ENCODE results near the gene LRRC4C.

DNA sequence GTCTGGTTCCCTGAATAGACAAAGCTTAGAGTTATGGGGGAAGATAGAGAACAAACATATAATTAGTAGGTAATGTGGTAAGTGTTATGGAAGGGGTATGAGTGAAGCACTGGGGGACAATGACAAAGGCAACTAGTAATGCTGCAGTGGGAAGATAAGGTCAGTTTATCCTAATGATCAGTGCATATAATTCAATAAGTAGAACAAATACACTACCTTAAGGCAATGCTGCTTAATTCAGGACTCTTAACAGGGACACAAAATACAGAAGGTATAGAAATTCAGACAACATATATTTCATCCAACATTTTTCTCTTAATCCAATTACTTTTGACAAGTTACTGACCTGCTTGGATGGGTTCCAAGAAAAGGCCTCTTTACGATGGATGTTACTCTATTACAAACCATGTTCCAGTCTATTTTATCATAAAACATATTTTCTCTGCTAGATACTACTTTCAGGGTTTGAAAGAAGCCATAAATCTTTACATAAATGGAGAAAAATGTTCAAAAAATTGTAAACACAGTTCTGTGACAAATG is 1186.2 kb downstream of the LRRC4C start:
- TF ChIP-seq KAT7 (CRISPR knock-in tag; IDR thresholded peaks at IDR 0.05; ENCODE audit: borderline replicate concordance) (no peak), MXD4 (CRISPR knock-in tag; IDR thresholded peaks at IDR 0.05; ENCODE audit: borderline replicate concordance) (no peak), ZNF121 (CRISPR knock-in tag; IDR thresholded peaks at IDR 0.05) (no peak), ZNF232 (CRISPR knock-in tag; IDR thresholded peaks at IDR 0.05) (no peak), JUN (CRISPR knock-in tag; IDR thresholded peaks at IDR 0.05) (no peak)
- TF ChIP-seq, protein P1, sequence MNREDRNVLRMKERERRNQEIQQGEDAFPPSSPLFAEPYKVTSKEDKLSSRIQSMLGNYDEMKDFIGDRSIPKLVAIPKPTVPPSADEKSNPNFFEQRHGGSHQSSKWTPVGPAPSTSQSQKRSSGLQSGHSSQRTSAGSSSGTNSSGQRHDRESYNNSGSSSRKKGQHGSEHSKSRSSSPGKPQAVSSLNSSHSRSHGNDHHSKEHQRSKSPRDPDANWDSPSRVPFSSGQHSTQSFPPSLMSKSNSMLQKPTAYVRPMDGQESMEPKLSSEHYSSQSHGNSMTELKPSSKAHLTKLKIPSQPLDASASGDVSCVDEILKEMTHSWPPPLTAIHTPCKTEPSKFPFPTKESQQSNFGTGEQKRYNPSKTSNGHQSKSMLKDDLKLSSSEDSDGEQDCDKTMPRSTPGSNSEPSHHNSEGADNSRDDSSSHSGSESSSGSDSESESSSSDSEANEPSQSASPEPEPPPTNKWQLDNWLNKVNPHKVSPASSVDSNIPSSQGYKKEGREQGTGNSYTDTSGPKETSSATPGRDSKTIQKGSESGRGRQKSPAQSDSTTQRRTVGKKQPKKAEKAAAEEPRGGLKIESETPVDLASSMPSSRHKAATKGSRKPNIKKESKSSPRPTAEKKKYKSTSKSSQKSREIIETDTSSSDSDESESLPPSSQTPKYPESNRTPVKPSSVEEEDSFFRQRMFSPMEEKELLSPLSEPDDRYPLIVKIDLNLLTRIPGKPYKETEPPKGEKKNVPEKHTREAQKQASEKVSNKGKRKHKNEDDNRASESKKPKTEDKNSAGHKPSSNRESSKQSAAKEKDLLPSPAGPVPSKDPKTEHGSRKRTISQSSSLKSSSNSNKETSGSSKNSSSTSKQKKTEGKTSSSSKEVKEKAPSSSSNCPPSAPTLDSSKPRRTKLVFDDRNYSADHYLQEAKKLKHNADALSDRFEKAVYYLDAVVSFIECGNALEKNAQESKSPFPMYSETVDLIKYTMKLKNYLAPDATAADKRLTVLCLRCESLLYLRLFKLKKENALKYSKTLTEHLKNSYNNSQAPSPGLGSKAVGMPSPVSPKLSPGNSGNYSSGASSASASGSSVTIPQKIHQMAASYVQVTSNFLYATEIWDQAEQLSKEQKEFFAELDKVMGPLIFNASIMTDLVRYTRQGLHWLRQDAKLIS (CRISPR knock-in tag; IDR thresholded peaks at IDR 0.05; ENCODE audit: borderline replicate concordance): no peak
- TF ChIP-seq, protein P2, sequence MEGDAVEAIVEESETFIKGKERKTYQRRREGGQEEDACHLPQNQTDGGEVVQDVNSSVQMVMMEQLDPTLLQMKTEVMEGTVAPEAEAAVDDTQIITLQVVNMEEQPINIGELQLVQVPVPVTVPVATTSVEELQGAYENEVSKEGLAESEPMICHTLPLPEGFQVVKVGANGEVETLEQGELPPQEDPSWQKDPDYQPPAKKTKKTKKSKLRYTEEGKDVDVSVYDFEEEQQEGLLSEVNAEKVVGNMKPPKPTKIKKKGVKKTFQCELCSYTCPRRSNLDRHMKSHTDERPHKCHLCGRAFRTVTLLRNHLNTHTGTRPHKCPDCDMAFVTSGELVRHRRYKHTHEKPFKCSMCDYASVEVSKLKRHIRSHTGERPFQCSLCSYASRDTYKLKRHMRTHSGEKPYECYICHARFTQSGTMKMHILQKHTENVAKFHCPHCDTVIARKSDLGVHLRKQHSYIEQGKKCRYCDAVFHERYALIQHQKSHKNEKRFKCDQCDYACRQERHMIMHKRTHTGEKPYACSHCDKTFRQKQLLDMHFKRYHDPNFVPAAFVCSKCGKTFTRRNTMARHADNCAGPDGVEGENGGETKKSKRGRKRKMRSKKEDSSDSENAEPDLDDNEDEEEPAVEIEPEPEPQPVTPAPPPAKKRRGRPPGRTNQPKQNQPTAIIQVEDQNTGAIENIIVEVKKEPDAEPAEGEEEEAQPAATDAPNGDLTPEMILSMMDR (IDR thresholded peaks at IDR 0.05): no peak
- TF ChIP-seq, protein P3, sequence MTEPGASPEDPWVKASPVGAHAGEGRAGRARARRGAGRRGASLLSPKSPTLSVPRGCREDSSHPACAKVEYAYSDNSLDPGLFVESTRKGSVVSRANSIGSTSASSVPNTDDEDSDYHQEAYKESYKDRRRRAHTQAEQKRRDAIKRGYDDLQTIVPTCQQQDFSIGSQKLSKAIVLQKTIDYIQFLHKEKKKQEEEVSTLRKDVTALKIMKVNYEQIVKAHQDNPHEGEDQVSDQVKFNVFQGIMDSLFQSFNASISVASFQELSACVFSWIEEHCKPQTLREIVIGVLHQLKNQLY (CRISPR knock-in tag; IDR thresholded peaks at IDR 0.05): no peak
- TF ChIP-seq, protein P4, sequence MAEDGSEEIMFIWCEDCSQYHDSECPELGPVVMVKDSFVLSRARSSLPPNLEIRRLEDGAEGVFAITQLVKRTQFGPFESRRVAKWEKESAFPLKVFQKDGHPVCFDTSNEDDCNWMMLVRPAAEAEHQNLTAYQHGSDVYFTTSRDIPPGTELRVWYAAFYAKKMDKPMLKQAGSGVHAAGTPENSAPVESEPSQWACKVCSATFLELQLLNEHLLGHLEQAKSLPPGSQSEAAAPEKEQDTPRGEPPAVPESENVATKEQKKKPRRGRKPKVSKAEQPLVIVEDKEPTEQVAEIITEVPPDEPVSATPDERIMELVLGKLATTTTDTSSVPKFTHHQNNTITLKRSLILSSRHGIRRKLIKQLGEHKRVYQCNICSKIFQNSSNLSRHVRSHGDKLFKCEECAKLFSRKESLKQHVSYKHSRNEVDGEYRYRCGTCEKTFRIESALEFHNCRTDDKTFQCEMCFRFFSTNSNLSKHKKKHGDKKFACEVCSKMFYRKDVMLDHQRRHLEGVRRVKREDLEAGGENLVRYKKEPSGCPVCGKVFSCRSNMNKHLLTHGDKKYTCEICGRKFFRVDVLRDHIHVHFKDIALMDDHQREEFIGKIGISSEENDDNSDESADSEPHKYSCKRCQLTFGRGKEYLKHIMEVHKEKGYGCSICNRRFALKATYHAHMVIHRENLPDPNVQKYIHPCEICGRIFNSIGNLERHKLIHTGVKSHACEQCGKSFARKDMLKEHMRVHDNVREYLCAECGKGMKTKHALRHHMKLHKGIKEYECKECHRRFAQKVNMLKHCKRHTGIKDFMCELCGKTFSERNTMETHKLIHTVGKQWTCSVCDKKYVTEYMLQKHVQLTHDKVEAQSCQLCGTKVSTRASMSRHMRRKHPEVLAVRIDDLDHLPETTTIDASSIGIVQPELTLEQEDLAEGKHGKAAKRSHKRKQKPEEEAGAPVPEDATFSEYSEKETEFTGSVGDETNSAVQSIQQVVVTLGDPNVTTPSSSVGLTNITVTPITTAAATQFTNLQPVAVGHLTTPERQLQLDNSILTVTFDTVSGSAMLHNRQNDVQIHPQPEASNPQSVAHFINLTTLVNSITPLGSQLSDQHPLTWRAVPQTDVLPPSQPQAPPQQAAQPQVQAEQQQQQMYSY (CRISPR knock-in tag; IDR thresholded peaks at IDR 0.05): no peak
- TF ChIP-seq, protein P5, sequence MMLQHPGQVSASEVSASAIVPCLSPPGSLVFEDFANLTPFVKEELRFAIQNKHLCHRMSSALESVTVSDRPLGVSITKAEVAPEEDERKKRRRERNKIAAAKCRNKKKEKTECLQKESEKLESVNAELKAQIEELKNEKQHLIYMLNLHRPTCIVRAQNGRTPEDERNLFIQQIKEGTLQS (CRISPR knock-in tag; conservative IDR thresholded peaks at IDR 0.05): no peak
- TF ChIP-seq, protein P6, sequence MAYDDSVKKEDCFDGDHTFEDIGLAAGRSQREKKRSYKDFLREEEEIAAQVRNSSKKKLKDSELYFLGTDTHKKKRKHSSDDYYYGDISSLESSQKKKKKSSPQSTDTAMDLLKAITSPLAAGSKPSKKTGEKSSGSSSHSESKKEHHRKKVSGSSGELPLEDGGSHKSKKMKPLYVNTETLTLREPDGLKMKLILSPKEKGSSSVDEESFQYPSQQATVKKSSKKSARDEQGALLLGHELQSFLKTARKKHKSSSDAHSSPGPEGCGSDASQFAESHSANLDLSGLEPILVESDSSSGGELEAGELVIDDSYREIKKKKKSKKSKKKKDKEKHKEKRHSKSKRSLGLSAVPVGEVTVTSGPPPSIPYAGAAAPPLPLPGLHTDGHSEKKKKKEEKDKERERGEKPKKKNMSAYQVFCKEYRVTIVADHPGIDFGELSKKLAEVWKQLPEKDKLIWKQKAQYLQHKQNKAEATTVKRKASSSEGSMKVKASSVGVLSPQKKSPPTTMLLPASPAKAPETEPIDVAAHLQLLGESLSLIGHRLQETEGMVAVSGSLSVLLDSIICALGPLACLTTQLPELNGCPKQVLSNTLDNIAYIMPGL (CRISPR knock-in tag; IDR thresholded peaks at IDR 0.05): no peak
